ENCODE results near the gene MEGF11. TPM values are rescaled to one million over a fixed set of nuclear protein-coding genes. Genes with fewer than 3 reads are reported as not detected.
A peak's percentile ranks its signal among the peaks of the same experiment; 100 is the strongest.

The MEGF11 gene
- total and polyA plus RNA-seq, 4 donors, result 0.16 to 1.5 (median 0.50) TPM

DNA sequence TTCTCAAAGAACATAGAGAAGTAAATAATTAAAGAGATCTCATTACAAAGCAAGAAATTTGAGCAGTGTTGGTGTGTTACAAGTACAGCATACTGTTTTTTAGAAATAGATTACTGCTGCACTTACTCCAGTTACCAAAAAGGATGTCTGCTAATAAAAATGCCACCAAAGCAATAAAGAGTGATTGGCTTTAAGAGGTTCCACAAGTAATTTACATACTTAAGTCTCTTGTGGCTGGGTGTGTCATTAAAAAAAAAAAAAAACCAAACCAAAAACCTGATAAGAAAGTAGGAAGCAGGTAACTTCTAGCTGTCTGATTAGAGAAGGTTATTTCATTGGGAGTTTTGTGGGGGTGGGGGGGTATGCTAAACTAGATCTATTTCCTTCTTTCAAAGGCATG, 369.0 kb downstream of the MEGF11 start:
- Histone ChIP-seq H3K9ac (ENCODE audit: insufficient read depth in 1 of 2, low read length in 2 of 2) (no peak overlapping the region), H3K9me3 (ENCODE audit: control insufficient read depth in 4 of 4, insufficient read depth in 3 of 4, low read length in 3 of 4) (no peaks in the 10 kb centered on the region), H3K4me1 (ENCODE audit: control insufficient read depth in 5 of 5, insufficient read depth in 5 of 5, low read length in 5 of 5) (peaks cover 0 to 2% (median 0%) of the 10 kb centered on the region in 5 donors), H3K4me3 (no peak overlapping the region), H3K27me3 (ENCODE audit: control insufficient read depth in 3 of 3, insufficient read depth in 3 of 3, low read length in 2 of 3) (no peaks in the 10 kb centered on the region), H3K27ac (ENCODE audit: low read depth in 1 of 2, low read length in 1 of 2) (no peak overlapping the region), H3K36me3 (ENCODE audit: control insufficient read depth in 4 of 4, insufficient read depth in 4 of 4, low read length in 4 of 4) (peaks cover 10 to 24% (median 21%) of the 10 kb centered on the region in 4 donors)
- TF ChIP-seq, protein P1, sequence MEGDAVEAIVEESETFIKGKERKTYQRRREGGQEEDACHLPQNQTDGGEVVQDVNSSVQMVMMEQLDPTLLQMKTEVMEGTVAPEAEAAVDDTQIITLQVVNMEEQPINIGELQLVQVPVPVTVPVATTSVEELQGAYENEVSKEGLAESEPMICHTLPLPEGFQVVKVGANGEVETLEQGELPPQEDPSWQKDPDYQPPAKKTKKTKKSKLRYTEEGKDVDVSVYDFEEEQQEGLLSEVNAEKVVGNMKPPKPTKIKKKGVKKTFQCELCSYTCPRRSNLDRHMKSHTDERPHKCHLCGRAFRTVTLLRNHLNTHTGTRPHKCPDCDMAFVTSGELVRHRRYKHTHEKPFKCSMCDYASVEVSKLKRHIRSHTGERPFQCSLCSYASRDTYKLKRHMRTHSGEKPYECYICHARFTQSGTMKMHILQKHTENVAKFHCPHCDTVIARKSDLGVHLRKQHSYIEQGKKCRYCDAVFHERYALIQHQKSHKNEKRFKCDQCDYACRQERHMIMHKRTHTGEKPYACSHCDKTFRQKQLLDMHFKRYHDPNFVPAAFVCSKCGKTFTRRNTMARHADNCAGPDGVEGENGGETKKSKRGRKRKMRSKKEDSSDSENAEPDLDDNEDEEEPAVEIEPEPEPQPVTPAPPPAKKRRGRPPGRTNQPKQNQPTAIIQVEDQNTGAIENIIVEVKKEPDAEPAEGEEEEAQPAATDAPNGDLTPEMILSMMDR (IDR thresholded peaks at IDR 0.05; ENCODE audit: control extremely low read depth, extremely low read depth), result no peak
- DNase-seq, result no peak
- ATAC-seq (ENCODE audit: insufficient read depth, low FRiP score), result no peak

DNA sequence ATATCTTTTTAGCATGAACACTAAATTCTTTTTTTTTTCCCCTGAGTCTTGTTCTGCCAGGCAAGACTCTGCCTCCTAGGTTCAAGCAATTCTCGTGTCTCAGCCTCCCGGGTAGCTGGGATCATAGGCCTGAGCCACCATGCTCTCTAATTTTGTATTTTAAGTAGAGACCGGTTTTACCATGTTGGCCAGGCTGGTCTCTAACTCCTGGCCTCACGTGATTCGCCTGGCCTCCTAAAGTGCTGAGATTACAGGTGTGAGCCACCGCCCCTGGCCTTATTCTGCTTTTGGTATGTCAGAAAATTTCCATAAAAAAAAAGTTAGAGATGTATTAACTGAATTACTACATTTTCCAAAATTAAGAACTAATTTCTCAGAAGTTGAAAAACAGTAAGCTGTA, 370.0 kb downstream of the MEGF11 start:
- Histone ChIP-seq H3K27me3 (ENCODE audit: control insufficient read depth in 3 of 3, insufficient read depth in 3 of 3, low read length in 2 of 3) (no peaks in the 10 kb centered on the region), H3K9me3 (ENCODE audit: control insufficient read depth in 4 of 4, insufficient read depth in 3 of 4, low read length in 3 of 4) (no peaks in the 10 kb centered on the region), H3K9ac (ENCODE audit: insufficient read depth in 1 of 2, low read length in 2 of 2) (no peak overlapping the region), H3K4me3 (no peak overlapping the region), H3K36me3 (ENCODE audit: control insufficient read depth in 4 of 4, insufficient read depth in 4 of 4, low read length in 4 of 4) (peaks cover 12 to 29% (median 25%) of the 10 kb centered on the region in 4 donors), H3K4me1 (ENCODE audit: control insufficient read depth in 5 of 5, insufficient read depth in 5 of 5, low read length in 5 of 5) (peaks cover 0 to 2% (median 0%) of the 10 kb centered on the region in 5 donors), H3K27ac (ENCODE audit: low read depth in 1 of 2, low read length in 1 of 2) (no peak overlapping the region)
- 93 to 96% methylated on average over 6 of the region's 6 CpGs for WGBS, 2 donors
- TF ChIP-seq, protein P1 (IDR thresholded peaks at IDR 0.05; ENCODE audit: control extremely low read depth, extremely low read depth), result no peak
- DNase-seq (no peak), ATAC-seq (ENCODE audit: insufficient read depth, low FRiP score) (no peak)

DNA sequence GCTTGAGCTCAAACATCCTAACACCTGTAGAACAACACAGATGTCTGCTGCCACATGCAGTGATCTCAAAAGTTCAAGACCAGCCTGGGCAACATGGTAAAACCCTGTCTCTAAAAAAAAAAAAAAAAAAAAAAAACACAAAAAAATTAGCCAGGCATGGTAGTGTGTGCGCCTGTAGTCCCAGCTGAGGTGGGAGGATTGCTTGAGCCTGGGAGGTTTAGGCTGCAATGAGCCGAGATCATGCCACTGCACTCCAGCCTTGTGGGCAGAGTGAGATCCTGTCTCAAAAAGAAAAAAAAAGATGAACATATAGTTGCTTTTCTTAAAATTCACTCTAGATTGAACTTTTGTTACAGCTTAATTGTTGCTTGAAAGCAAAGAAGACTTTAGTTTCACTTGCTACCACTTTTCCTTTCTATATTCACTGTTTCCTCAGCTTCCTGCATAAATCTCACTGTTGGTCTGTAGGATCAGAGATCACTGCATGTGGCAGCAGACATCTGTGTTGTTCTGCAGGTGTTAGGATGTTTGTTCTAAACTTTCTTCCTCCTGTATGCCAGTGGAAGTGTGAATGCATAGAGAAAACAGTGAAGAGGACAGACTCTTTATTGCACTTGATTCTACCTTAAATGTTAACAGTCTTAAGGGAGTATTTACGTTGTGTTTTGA, 371.6 kb downstream of the MEGF11 start:
- Histone ChIP-seq H3K4me3 (no peak overlapping the region), H3K9ac (ENCODE audit: insufficient read depth in 1 of 2, low read length in 2 of 2) (no peak overlapping the region), H3K27me3 (ENCODE audit: control insufficient read depth in 3 of 3, insufficient read depth in 3 of 3, low read length in 2 of 3) (no peaks in the 10 kb centered on the region), H3K4me1 (ENCODE audit: control insufficient read depth in 5 of 5, insufficient read depth in 5 of 5, low read length in 5 of 5) (peaks cover 0 to 2% (median 0%) of the 10 kb centered on the region in 5 donors), H3K36me3 (ENCODE audit: control insufficient read depth in 4 of 4, insufficient read depth in 4 of 4, low read length in 4 of 4) (peaks cover 18 to 30% (median 22%) of the 10 kb centered on the region in 4 donors), H3K27ac (ENCODE audit: low read depth in 1 of 2, low read length in 1 of 2) (no peak overlapping the region), H3K9me3 (ENCODE audit: control insufficient read depth in 4 of 4, insufficient read depth in 3 of 4, low read length in 3 of 4) (no peaks in the 10 kb centered on the region)
- WGBS, 2 donors, result 76 to 83% methylated on average over 3 of the region's 3 CpGs
- DNase-seq (peak in 2 of 3 donors; percentile 13 to 31), ATAC-seq (ENCODE audit: insufficient read depth, low FRiP score) (no peak)
- TF ChIP-seq, protein P1 (IDR thresholded peaks at IDR 0.05; ENCODE audit: control extremely low read depth, extremely low read depth), result no peak
